GM23338 (cell line): ENCODE results near the gene SEMA4D. TPM values are rescaled to one million over a fixed set of nuclear protein-coding genes. Genes with fewer than 3 reads are reported as not detected.

Source experiments
- ATAC-seq: fragments of 200-7000 bp; cut with Tn5 transposase; 3 replicates; pipeline ENCODE4 v1.9.1; 2020
- DNase-seq: peaks from one replicate; pipeline ENCODE4 v3.0.0-alpha.2; 2015; ENCODE audit warnings: low spot score
- H2AFZ ChIP-seq: fragments of 200-600 bp; sonication (generic); 2 replicates; pipeline ENCODE4 v1.8.0; 2016; ENCODE audit warnings: antibody characterized with exemption, mild to moderate bottlenecking, moderate library complexity
- H3F3A ChIP-seq: fragments of 200-600 bp; sonication (generic); replicated peaks from 2 replicates; pipeline ENCODE4 v1.8.0; 2017; ENCODE audit warnings: antibody characterized with exemption, mixed run types, low read depth
- H3K27ac ChIP-seq: fragments of 200-600 bp; sonication (generic); 2 replicates; pipeline ENCODE4 v1.6.1; 2016; ENCODE audit warnings: low read depth
- H3K27me3 ChIP-seq: fragments of 200-600 bp; sonication (generic); 2 replicates; pipeline ENCODE4 v1.8.0; 2016; ENCODE audit warnings: mild to moderate bottlenecking, mixed run types, moderate library complexity; ENCODE audit not compliant: insufficient read depth
- H3K36me3 ChIP-seq: fragments of 200-600 bp; sonication (generic); 2 replicates; pipeline ENCODE4 v1.8.0; 2016; ENCODE audit warnings: mild to moderate bottlenecking; ENCODE audit not compliant: insufficient read depth
- H3K4me1 ChIP-seq: fragments of 200-600 bp; sonication (generic); 2 replicates; pipeline ENCODE4 v1.8.0; 2016; ENCODE audit warnings: mild to moderate bottlenecking, moderate library complexity; ENCODE audit not compliant: insufficient read depth
- H3K4me2 ChIP-seq: fragments of 200-600 bp; sonication (generic); 2 replicates; pipeline ENCODE4 v1.7.1; 2017; ENCODE audit warnings: mixed run types
- H3K4me3 ChIP-seq: fragments of 200-600 bp; sonication (generic); 2 replicates; pipeline ENCODE4 v1.6.1; 2016; ENCODE audit warnings: mixed run types
- H3K79me2 ChIP-seq: fragments of 200-600 bp; sonication (generic); replicated peaks from 2 replicates; pipeline ENCODE4 v1.8.0; 2017; ENCODE audit warnings: mild to moderate bottlenecking; ENCODE audit not compliant: insufficient read depth
- H3K9me2 ChIP-seq: fragments of 200-600 bp; sonication (generic); 2 replicates; pipeline ENCODE4 v1.8.0; 2017; ENCODE audit not compliant: insufficient read depth
- H4K20me1 ChIP-seq: fragments of 200-600 bp; sonication (generic); replicated peaks from 2 replicates; pipeline ENCODE4 v1.8.0; 2017; ENCODE audit warnings: mild to moderate bottlenecking; ENCODE audit not compliant: insufficient read depth
- H3K27ac Mint-ChIP-seq: 2 replicates; pipeline ENCODE4 v1.8.0; 2020; ENCODE audit warnings: inconsistent platforms, mild to moderate bottlenecking, moderate library complexity, mixed read lengths
- H3K27me3 Mint-ChIP-seq: 3 replicates; pipeline ENCODE4 v1.8.0; 2022; ENCODE audit warnings: low read depth, mild to moderate bottlenecking, moderate library complexity, mixed read lengths, inconsistent platforms; ENCODE audit not compliant: insufficient read depth, poor library complexity
- H3K36me3 Mint-ChIP-seq: 3 replicates; pipeline ENCODE4 v1.8.0; 2021; ENCODE audit warnings: low read depth, mild to moderate bottlenecking, inconsistent platforms, moderate library complexity, mixed read lengths
- H3K4me1 Mint-ChIP-seq: 3 replicates; pipeline ENCODE4 v1.8.0; 2020; ENCODE audit warnings: mild to moderate bottlenecking, inconsistent platforms, mixed read lengths
- H3K4me3 Mint-ChIP-seq: 3 replicates; pipeline ENCODE4 v1.8.0; 2021; ENCODE audit warnings: moderate library complexity, mild to moderate bottlenecking, inconsistent platforms, mixed read lengths
- H3K9me3 Mint-ChIP-seq: 3 replicates; pipeline ENCODE4 v1.8.0; 2020; ENCODE audit warnings: moderate library complexity, mild to moderate bottlenecking, inconsistent platforms, mixed read lengths
- CREB1 ChIP-seq: fragments of 250-450 bp; sonication (Bioruptor Pico); IDR thresholded peaks from 2 replicates; pipeline ENCODE4 v1.5.0; 2020; ENCODE audit warnings: low read depth, mild to moderate bottlenecking, moderate library complexity
- EZH2phosphoT487 ChIP-seq: fragments of 200-600 bp; sonication (generic); IDR thresholded peaks from one replicate; pipeline ENCODE4 v1.8.1; 2018; ENCODE audit warnings: antibody characterized with exemption; ENCODE audit not compliant: unreplicated experiment
- JUNB ChIP-seq: IDR thresholded peaks from one replicate; pipeline ENCODE4 v1.6.1; 2016; ENCODE audit warnings: antibody characterized with exemption; ENCODE audit not compliant: unreplicated experiment
- STAT1 ChIP-seq: IDR thresholded peaks from one replicate; pipeline ENCODE4 v1.6.1; 2016; ENCODE audit warnings: antibody characterized with exemption; ENCODE audit not compliant: unreplicated experiment
- ZNF114 ChIP-seq: fragments of 250-450 bp; sonication (Bioruptor Pico); IDR thresholded peaks from 2 replicates; pipeline ENCODE4 v1.5.0; 2020; ENCODE audit warnings: mild to moderate bottlenecking, moderate library complexity
- polyA plus RNA-seq: library from polyadenylated mRNA; unstranded; fragments of >200 nt; fragmentation: Nextera tagmentation; extraction: Ambion mirVana; gene quantifications from 2 replicates; pipeline ENCODE4 v1.2.1, GENCODE V29; 2016
- total RNA-seq: library from RNA; depleted of rRNA; stranded (reverse); fragments of >200 nt; shearing (Covaris generic); gene quantifications from 2 replicates; pipeline ENCODE4 v1.2.3, GENCODE V29; 2014
- TF ChIP-seq, protein P1 (sequence below): IDR thresholded peaks from 2 replicates; pipeline ENCODE4 v1.6.1; 2016; ENCODE audit warnings: antibody characterized with exemption
- TF ChIP-seq, protein P2 (sequence below): IDR thresholded peaks from one replicate; pipeline ENCODE4 v1.6.1; 2018; ENCODE audit warnings: antibody characterized with exemption; ENCODE audit not compliant: unreplicated experiment

Gene SEMA4D
- total and polyA plus RNA-seq, 2 experiments from 2014 or later, result 19.3 to 63.0 TPM

DNA sequence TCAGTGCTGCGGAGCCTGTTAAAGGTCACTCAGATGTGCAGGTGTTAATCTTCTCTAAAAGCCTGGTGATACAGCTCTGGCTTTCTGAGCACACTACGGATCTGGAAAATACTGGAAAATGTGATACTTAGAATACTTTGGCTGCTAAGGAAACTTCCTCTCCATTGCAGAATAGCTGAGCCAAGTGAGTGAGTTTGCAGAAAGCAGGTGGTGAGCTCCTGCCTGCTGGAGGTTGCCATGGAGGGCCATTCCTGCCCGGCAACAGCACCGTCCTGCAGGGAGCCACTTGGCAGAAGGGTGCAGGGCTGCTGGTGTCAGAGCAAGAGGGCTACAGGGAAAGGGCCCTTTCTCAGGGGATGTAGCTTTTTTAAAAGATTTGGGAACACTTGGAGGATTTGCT, 138.9 kb downstream of the SEMA4D start:
- H3F3A ChIP-seq, result no peaks in the 10 kb centered on the region
- H3K27ac ChIP-seq, result no peak overlapping the region
- H4K20me1 ChIP-seq, result peaks cover 17% of the 10 kb centered on the region; the same call in 1 of the 2 replicates
- no peaks in the 10 kb centered on the region for H3K27me3 ChIP-seq
- peaks cover 50% of the 10 kb centered on the region for H3K36me3 ChIP-seq
- no peak overlapping the region for H3K4me3 ChIP-seq
- ATAC-seq, result peak; percentile 18; the same call in 1 of the 3 replicates
- H3K4me1 ChIP-seq, result no peaks in the 10 kb centered on the region
- H3K79me2 ChIP-seq, result 0 out of 2 replicates have a peak, but pooled peaks cover 3% of the 10 kb centered on the region
- H3K4me2 ChIP-seq, result no peak overlapping the region
- Mint-ChIP-seq H3K9me3 (no peaks in the 10 kb centered on the region), H3K36me3 (peaks cover 81% of the 10 kb centered on the region), H3K4me3 (no peak overlapping the region), H3K27me3 (peaks cover 3% of the 10 kb centered on the region), H3K27ac (no peak overlapping the region), H3K4me1 (no peaks in the 10 kb centered on the region)
- H3K9me2 ChIP-seq, result no peaks in the 10 kb centered on the region
- no peak overlapping the region for H2AFZ ChIP-seq
- TF ChIP-seq, protein P1, sequence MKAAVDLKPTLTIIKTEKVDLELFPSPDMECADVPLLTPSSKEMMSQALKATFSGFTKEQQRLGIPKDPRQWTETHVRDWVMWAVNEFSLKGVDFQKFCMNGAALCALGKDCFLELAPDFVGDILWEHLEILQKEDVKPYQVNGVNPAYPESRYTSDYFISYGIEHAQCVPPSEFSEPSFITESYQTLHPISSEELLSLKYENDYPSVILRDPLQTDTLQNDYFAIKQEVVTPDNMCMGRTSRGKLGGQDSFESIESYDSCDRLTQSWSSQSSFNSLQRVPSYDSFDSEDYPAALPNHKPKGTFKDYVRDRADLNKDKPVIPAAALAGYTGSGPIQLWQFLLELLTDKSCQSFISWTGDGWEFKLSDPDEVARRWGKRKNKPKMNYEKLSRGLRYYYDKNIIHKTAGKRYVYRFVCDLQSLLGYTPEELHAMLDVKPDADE, result no peak
- TF ChIP-seq EZH2phosphoT487, result no peak
- no peak for TF ChIP-seq ZNF114
- TF ChIP-seq, protein P2, sequence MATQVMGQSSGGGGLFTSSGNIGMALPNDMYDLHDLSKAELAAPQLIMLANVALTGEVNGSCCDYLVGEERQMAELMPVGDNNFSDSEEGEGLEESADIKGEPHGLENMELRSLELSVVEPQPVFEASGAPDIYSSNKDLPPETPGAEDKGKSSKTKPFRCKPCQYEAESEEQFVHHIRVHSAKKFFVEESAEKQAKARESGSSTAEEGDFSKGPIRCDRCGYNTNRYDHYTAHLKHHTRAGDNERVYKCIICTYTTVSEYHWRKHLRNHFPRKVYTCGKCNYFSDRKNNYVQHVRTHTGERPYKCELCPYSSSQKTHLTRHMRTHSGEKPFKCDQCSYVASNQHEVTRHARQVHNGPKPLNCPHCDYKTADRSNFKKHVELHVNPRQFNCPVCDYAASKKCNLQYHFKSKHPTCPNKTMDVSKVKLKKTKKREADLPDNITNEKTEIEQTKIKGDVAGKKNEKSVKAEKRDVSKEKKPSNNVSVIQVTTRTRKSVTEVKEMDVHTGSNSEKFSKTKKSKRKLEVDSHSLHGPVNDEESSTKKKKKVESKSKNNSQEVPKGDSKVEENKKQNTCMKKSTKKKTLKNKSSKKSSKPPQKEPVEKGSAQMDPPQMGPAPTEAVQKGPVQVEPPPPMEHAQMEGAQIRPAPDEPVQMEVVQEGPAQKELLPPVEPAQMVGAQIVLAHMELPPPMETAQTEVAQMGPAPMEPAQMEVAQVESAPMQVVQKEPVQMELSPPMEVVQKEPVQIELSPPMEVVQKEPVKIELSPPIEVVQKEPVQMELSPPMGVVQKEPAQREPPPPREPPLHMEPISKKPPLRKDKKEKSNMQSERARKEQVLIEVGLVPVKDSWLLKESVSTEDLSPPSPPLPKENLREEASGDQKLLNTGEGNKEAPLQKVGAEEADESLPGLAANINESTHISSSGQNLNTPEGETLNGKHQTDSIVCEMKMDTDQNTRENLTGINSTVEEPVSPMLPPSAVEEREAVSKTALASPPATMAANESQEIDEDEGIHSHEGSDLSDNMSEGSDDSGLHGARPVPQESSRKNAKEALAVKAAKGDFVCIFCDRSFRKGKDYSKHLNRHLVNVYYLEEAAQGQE, result no peak
- DNase-seq, result no peak

DNA sequence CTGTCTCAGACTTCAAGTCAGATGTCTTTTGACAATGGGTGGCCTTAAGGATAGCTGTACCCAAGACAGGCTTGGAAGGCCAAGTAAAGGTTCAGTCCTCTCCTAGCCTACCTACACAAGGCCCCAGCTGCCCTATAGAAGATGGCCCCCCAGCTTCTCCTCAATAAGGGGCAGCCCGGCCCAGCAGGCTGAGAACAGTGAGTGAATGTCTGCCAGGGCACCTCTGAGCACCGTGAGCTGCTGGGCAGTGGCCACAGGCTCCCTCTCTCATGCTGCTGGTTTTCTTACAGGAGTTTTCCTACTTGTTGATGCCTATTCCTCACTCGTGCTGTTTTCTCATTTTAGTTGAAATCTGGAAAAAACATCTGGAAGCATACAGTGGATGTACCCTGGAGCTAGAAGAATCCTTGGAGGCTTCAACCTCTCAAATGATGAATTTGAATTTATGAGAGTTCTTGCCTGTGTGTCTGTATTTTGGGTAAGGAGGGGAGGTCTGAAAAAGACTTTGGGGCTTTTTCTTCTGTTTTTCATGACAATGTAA, 139.5 kb downstream of the SEMA4D start:
- peaks cover 17% of the 10 kb centered on the region; the same call in 1 of the 2 replicates for H4K20me1 ChIP-seq
- H3K9me2 ChIP-seq, result no peaks in the 10 kb centered on the region
- no peaks in the 10 kb centered on the region for H3F3A ChIP-seq
- H3K4me1 ChIP-seq, result no peaks in the 10 kb centered on the region
- H2AFZ ChIP-seq, result no peak overlapping the region
- H3K27me3 Mint-ChIP-seq, result peaks cover 3% of the 10 kb centered on the region
- ATAC-seq (no peak), DNase-seq (no peak)
- no peaks in the 10 kb centered on the region for H3K4me1 Mint-ChIP-seq
- H3K9me3 Mint-ChIP-seq, result no peaks in the 10 kb centered on the region
- TF ChIP-seq STAT1, result no peak
- TF ChIP-seq JUNB, result no peak
- TF ChIP-seq CREB1, result no peak
- TF ChIP-seq, protein P2, result no peak
- H3K27ac Mint-ChIP-seq, result no peak overlapping the region
- H3K4me2 ChIP-seq, result no peak overlapping the region
- no peaks in the 10 kb centered on the region for H3K27me3 ChIP-seq
- peaks cover 87% of the 10 kb centered on the region for H3K36me3 Mint-ChIP-seq
- no peak overlapping the region for H3K4me3 ChIP-seq
- H3K27ac ChIP-seq, result no peak overlapping the region
- 0 out of 2 replicates have a peak, but pooled peaks cover 3% of the 10 kb centered on the region for H3K79me2 ChIP-seq
- no peak overlapping the region for H3K4me3 Mint-ChIP-seq
- peaks cover 50% of the 10 kb centered on the region for H3K36me3 ChIP-seq
